GM12865 (cell line): ENCODE measurements around the gene DOCK2.

Experiments used
- DNase-seq: peaks from one replicate; pipeline ENCODE4 v3.0.0; 2010; ENCODE audit warnings: low read depth
- H3K4me3 ChIP-seq: 2 replicates; pipeline ENCODE4 v1.5.1; 2011; ENCODE audit warnings: mild to moderate bottlenecking, low read depth, low read length, control low read depth
- TF ChIP-seq, protein P1 (sequence below): IDR thresholded peaks from 2 replicates; pipeline ENCODE4 v1.5.1; 2011; ENCODE audit warnings: low read length, control low read depth, low read depth, inconsistent platforms; ENCODE audit not compliant: insufficient read depth; ENCODE audit errors: missing control alignments

The DOCK2 gene

DNA sequence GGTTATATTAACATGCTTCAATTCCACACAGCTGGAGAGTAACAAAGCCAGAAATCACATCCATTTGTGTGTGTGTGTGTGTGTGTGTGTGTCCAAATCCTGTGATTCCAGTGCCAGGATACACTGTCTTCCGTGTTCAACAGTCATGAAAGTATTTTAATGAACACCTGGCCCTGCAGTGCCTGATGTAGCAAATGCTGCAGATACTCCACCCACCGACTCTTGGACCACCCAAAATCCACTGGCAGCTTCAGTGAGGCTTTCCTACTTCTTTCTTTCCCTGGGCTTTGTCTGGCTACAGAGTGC, 356.4 kb downstream of the DOCK2 start:
- no peak overlapping the region for H3K4me3 ChIP-seq
- no peak for DNase-seq
- TF ChIP-seq, protein P1, sequence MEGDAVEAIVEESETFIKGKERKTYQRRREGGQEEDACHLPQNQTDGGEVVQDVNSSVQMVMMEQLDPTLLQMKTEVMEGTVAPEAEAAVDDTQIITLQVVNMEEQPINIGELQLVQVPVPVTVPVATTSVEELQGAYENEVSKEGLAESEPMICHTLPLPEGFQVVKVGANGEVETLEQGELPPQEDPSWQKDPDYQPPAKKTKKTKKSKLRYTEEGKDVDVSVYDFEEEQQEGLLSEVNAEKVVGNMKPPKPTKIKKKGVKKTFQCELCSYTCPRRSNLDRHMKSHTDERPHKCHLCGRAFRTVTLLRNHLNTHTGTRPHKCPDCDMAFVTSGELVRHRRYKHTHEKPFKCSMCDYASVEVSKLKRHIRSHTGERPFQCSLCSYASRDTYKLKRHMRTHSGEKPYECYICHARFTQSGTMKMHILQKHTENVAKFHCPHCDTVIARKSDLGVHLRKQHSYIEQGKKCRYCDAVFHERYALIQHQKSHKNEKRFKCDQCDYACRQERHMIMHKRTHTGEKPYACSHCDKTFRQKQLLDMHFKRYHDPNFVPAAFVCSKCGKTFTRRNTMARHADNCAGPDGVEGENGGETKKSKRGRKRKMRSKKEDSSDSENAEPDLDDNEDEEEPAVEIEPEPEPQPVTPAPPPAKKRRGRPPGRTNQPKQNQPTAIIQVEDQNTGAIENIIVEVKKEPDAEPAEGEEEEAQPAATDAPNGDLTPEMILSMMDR: no peak

DNA sequence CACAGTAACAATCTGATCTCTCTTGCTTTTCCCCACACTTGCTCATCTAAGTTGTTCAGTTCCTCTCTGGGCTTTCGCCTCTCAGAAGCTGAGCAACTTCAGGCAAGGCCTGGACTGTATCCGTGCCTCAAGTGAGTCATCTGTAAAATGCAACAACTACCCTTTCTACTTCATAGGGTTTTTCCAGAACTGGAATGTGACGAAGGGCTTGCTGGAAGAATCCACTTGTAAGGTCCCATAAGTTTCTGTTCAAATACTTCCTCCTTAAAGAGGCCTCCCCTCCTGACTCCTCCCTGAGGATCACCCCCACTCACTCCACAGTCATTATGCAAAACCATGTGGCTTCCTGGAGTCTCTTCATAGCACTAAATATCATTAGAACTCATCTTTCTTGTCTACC, 360.7 kb downstream of the DOCK2 start:
- TF ChIP-seq, protein P1: no peak
- no peak overlapping the region for H3K4me3 ChIP-seq
- peak; percentile 15 for DNase-seq

DNA sequence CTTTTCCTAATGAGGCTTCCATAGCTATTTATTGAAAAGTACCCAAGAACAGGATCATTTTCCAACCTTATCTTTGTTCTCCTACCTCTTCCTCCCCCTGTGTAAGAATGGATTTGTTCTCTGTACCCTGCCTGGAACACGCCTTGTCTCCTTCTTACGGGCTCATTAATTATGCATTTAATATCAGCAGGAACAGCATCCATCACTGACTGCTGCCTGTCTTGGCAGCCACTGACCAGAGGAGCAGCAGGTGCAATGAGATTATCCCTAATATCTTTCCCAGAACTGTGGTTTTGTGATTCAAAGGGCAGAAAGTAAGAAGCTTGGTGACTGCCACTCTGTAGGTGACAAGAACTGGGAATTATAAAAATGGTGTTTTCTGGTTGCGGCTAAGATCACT, 362.5 kb downstream of the DOCK2 start:
- TF ChIP-seq, protein P1: no peak

DNA sequence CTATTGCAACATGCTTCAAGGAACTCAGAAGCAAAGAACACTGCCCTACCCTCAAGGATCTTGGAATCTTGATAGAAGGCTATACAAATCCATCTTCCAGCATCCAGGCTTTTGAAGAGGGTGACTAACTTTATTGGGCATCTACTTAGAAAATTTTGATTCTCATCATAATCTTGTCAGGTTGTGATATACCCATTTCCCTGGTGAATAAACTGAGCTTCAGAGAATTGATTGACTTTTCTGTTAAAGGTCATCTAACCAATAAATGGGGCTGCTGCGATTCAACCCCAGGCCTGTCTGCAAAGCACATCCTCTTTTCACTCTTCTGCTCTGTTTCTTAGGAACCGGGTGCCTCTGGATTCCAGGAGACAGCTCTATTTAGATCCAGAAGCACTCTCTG, 363.1 kb downstream of the DOCK2 start:
- no peak overlapping the region for H3K4me3 ChIP-seq
- TF ChIP-seq, protein P1: no peak

More for the DNA sequence above, 362.5 kb downstream of the DOCK2 start:
- no peak for DNase-seq
- H3K4me3 ChIP-seq: no peak overlapping the region

DNA sequence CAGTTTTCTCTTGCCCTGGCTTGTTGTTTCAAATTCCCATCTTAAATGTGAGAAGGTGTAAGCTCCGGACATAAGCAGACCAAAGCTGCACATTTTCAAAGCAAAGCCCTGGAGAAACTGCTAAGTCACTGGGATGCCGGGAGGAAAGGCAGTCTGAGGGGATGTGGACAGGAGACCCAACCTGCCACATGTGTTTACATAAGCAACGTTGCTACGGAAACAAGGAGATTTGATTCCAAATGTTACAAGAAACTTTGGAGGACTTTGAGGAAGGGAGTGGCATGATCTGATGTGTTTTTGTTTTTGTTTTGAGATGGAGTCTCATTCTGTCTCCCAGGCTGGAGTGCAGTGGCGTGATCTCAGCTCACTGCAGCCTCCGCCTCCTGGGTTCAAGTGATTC, 368.9 kb downstream of the DOCK2 start:
- no peak for DNase-seq
- H3K4me3 ChIP-seq: no peak overlapping the region
- TF ChIP-seq, protein P1: no peak

More for the DNA sequence above, 363.1 kb downstream of the DOCK2 start:
- DNase-seq: no peak

DNA sequence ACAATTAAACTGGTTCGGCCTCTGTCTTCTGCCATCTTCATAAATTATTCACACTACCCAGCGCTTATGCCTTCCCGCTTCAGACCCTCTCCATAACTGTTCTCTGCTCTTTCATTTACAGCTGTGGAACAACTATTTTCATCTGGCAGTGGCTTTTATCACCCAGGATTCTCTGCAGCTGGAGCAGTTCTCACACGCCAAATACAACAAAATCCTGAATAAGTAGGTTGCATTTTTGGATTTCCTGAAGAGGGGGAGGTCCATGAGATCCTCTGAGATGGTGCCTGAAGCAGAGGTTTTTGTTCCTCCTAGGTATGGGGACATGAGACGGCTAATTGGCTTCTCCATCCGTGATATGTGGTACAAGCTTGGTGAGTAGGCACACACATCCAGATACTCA, 371.3 kb downstream of the DOCK2 start:
- TF ChIP-seq, protein P1: no peak
- no peak for DNase-seq
- no peak overlapping the region for H3K4me3 ChIP-seq

DNA sequence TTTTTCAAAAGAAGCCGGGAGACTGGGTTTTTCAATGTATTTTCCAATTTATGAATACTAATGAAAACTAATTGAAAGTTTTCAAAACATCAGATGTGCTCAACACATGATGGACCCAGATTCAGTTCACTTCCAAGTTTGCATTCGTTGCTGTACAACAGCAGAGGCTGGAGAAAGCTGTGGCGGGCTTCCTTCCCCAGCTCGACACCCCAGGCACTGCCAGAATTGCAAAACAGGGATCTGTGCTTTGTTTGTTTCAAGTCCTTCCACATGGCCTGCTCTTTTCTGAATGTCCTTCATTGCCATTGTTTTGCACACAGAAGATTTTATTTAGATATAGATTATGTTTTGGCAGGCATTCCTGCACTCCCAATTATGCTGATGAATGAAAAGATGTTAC, 373.5 kb downstream of the DOCK2 start:
- no peak overlapping the region for H3K4me3 ChIP-seq
- TF ChIP-seq, protein P1: no peak
- DNase-seq: no peak
